H1 (cell line): ENCODE measurements around the gene ATAD3A. TPM values are rescaled to one million over a fixed set of nuclear protein-coding genes. Genes with fewer than 3 reads are reported as not detected.
"Not testable (repeated sequence)": the region's sequence is repeated elsewhere in the genome, so short reads cannot be mapped to it uniquely, and the experiment has no call there.

Source experiments
- CTCF ChIA-PET: fragments of 300-600 bp; sonication (Branson Sonifier 250); formaldehyde crosslinking; loops from one replicate; lab custom pipeline; 2021; ENCODE audit not compliant: partially characterized antibody; lab: Charles Lee
- POLR2A ChIA-PET: fragments of 300-600 bp; sonication (Branson Sonifier 250); formaldehyde crosslinking; loops from one replicate; lab custom pipeline; 2021; ENCODE audit warnings: inconsistent platforms; ENCODE audit not compliant: partially characterized antibody; lab: Charles Lee
- DNase-seq, 2 experiments: peaks; one replicate each; pipeline versions ENCODE4 v3.0.0 to v3.0.0-alpha.2; 2010 to 2022; ENCODE audit warnings: low spot score in 2 of 2, low read depth in 1 of 2, mixed read lengths in 1 of 2
- FAIRE-seq: peaks from 2 replicates; lab custom pipeline; 2011; peaks lifted over from hg19 to GRCh38; lab: Jason Lieb, UNC
- H2AFZ ChIP-seq: 2 replicates; pipeline ENCODE4 v1.8.1; 2012; ENCODE audit warnings: low read length, inconsistent platforms
- H2AK5ac ChIP-seq: 2 replicates; pipeline ENCODE4 v1.6.1; 2013; ENCODE audit warnings: low read depth, low read length
- H2BK120ac ChIP-seq: replicated peaks from 2 replicates; pipeline ENCODE3; 2013; ENCODE audit warnings: low read depth, low read length, inconsistent platforms
- H2BK12ac ChIP-seq: 2 replicates; pipeline ENCODE4 v1.6.1; 2013; ENCODE audit warnings: low read depth, low read length
- H2BK15ac ChIP-seq: 2 replicates; pipeline ENCODE4 v1.6.1; 2013; ENCODE audit warnings: low read length
- H2BK20ac ChIP-seq: 2 replicates; pipeline ENCODE4 v1.6.1; 2013; ENCODE audit warnings: low read length
- H2BK5ac ChIP-seq: 2 replicates; pipeline ENCODE4 v1.6.1; 2013; ENCODE audit warnings: low read depth, low read length
- H3K14ac ChIP-seq: 2 replicates; pipeline ENCODE4 v1.6.1; 2013; ENCODE audit warnings: inconsistent platforms; ENCODE audit not compliant: insufficient read length
- H3K18ac ChIP-seq: 2 replicates; pipeline ENCODE4 v1.6.1; 2013; ENCODE audit warnings: low read length; ENCODE audit errors: extremely low read depth
- H3K23ac ChIP-seq: 2 replicates; pipeline ENCODE4 v1.6.1; 2013; ENCODE audit warnings: inconsistent platforms; ENCODE audit not compliant: insufficient read length
- H3K23me2 ChIP-seq: 2 replicates; pipeline ENCODE4 v1.6.1; 2013; ENCODE audit warnings: low read depth, low read length
- H3K27ac ChIP-seq: 2 replicates; pipeline ENCODE4 v1.6.1; 2011; ENCODE audit warnings: low read depth, low read length, inconsistent platforms
- H3K27me3 ChIP-seq, 4 experiments: replicated peaks in 1 of 4; 1 replicate in 1 of 4; 2 replicates in 3 of 4; pipeline versions ENCODE4 v1.6.1 to v1.8.1; 2011 to 2013; ENCODE audit warnings: low read length in 3 of 4, mild to moderate bottlenecking in 3 of 4, inconsistent platforms in 2 of 4, mixed read lengths in 2 of 4, moderate library complexity in 1 of 4; ENCODE audit not compliant: control insufficient read depth in 3 of 4, insufficient read depth in 3 of 4; ENCODE audit errors: extremely low read depth in 1 of 4
- H3K36me3 ChIP-seq, 4 experiments: 2 replicates each; pipeline versions ENCODE4 v1.6.1 to v1.8.1; 2011 to 2013; ENCODE audit warnings: mild to moderate bottlenecking in 4 of 4, low read length in 3 of 4, moderate library complexity in 2 of 4, control low read depth in 1 of 4, inconsistent platforms in 1 of 4; ENCODE audit not compliant: insufficient read depth in 4 of 4, control insufficient read depth in 2 of 4
- H3K4ac ChIP-seq: replicated peaks from 2 replicates; pipeline ENCODE3; 2013; ENCODE audit warnings: low read length, low read depth, mixed read lengths, inconsistent platforms; ENCODE audit not compliant: insufficient read length
- H3K4me1 ChIP-seq, 4 experiments: replicated peaks in 1 of 4; 1 replicate in 1 of 4; 2 replicates in 3 of 4; pipeline versions ENCODE4 v1.6.1 to v1.8.1; 2011 to 2013; ENCODE audit warnings: low read length in 3 of 4, inconsistent platforms in 2 of 4, mixed read lengths in 1 of 4; ENCODE audit not compliant: insufficient read depth in 4 of 4, control insufficient read depth in 3 of 4
- H3K4me2 ChIP-seq, 2 experiments: 2 replicates each; pipeline versions ENCODE4 v1.6.1 to v1.8.1; 2011 to 2013; ENCODE audit warnings: low read depth in 2 of 2, low read length in 2 of 2, control low read depth in 1 of 2, inconsistent platforms in 1 of 2, mild to moderate bottlenecking in 1 of 2; ENCODE audit not compliant: insufficient read depth in 1 of 2
- H3K4me3 ChIP-seq, 4 experiments: fragments of 200-600, 300-600 bp in 1 of 4; sonication (generic), shearing (Covaris generic), sonication (Bioruptor Twin) in 1 of 4; 2 replicates each; pipeline versions ENCODE4 v1.5.1 to v1.8.1; 2011 to 2016; ENCODE audit warnings: low read length in 4 of 4, low read depth in 3 of 4, control low read depth in 2 of 4, inconsistent platforms in 2 of 4, mild to moderate bottlenecking in 2 of 4, mixed read lengths in 1 of 4, moderate library complexity in 1 of 4; ENCODE audit not compliant: insufficient read depth in 2 of 4; ENCODE audit errors: extremely low read depth in 1 of 4
- H3K56ac ChIP-seq: replicated peaks from 2 replicates; pipeline ENCODE3; 2013; ENCODE audit warnings: low read depth, mild to moderate bottlenecking, mixed read lengths, low read length, inconsistent platforms; ENCODE audit not compliant: insufficient read length
- H3K79me1 ChIP-seq: 2 replicates; pipeline ENCODE4 v1.6.1; 2013; ENCODE audit warnings: low read depth, low read length, control low read depth
- H3K79me2 ChIP-seq, 2 experiments: 2 replicates each; pipeline versions ENCODE4 v1.6.1 to v1.8.1; 2012 to 2013; ENCODE audit warnings: low read length in 2 of 2, mild to moderate bottlenecking in 2 of 2, inconsistent platforms in 1 of 2; ENCODE audit not compliant: insufficient read depth in 2 of 2, control insufficient read depth in 1 of 2
- H3K9ac ChIP-seq, 4 experiments: replicated peaks in 1 of 4; 1 replicate in 1 of 4; 2 replicates in 3 of 4; pipeline versions ENCODE4 v1.6.1 to v1.8.1; 2011 to 2013; ENCODE audit warnings: low read depth in 3 of 4, low read length in 3 of 4, control low read depth in 2 of 4, mild to moderate bottlenecking in 2 of 4, moderate library complexity in 2 of 4, inconsistent platforms in 1 of 4; ENCODE audit errors: extremely low read depth in 1 of 4
- H3K9me3 ChIP-seq, 2 experiments: 2 replicates each; pipeline versions ENCODE4 v1.6.1 to v1.8.1; 2012 to 2013; ENCODE audit warnings: mild to moderate bottlenecking in 2 of 2, moderate library complexity in 2 of 2, control low read depth in 1 of 2, inconsistent platforms in 1 of 2, low read depth in 1 of 2, low read length in 1 of 2, mixed read lengths in 1 of 2; ENCODE audit not compliant: insufficient read depth in 2 of 2
- H4K20me1 ChIP-seq, 2 experiments: replicated peaks in 1 of 2; 2 replicates each; pipeline versions ENCODE3 to v1.8.1; 2011 to 2013; ENCODE audit warnings: inconsistent platforms in 2 of 2, low read length in 2 of 2, mild to moderate bottlenecking in 1 of 2; ENCODE audit not compliant: insufficient read depth in 2 of 2, control insufficient read depth in 1 of 2
- H4K5ac ChIP-seq: 2 replicates; pipeline ENCODE4 v1.6.1; 2013; ENCODE audit warnings: low read length, low read depth, mixed read lengths, inconsistent platforms; ENCODE audit not compliant: insufficient read length
- H4K8ac ChIP-seq: 2 replicates; pipeline ENCODE4 v1.8.0; 2013; ENCODE audit warnings: mild to moderate bottlenecking, moderate library complexity, low read length, inconsistent platforms; ENCODE audit not compliant: insufficient read depth; ENCODE audit errors: extremely low read depth
- H4K91ac ChIP-seq: replicated peaks from 2 replicates; pipeline ENCODE3; 2013; ENCODE audit warnings: low read length, mixed read lengths, inconsistent platforms; ENCODE audit not compliant: insufficient read length
- RAD21 ChIP-seq, 2 experiments: IDR thresholded peaks in 1 of 2; conservative IDR thresholded peaks in 1 of 2; 2 replicates each; pipeline ENCODE4 v1.6.1; 2011; ENCODE audit warnings: low read depth in 2 of 2, low read length in 2 of 2, improper control_type of control experiment in 1 of 2, inconsistent platforms in 1 of 2, mild to moderate bottlenecking in 1 of 2, moderate library complexity in 1 of 2
- WGBS, 2 experiments: shearing (Covaris generic) in 1 of 2; methylation state at CpG; one replicate each; pipeline versions ENCODE4 v1.1.6 to v1.1.7; 2013 to 2015; ENCODE audit warnings: low lambda C conversion rate in 2 of 2, mixed read lengths in 2 of 2, inconsistent platforms in 1 of 2, low coverage in 1 of 2, missing lambda C conversion rate in 1 of 2; ENCODE audit not compliant: insufficient replicate concordance in 2 of 2, insufficient coverage in 1 of 2, insufficient read length in 1 of 2; ENCODE audit errors: extremely low coverage in 1 of 2, missing lambda C conversion rate in 1 of 2; 5-methylcytosine and 5-hydroxymethylcytosine counted together
- polyA plus RNA-seq, 7 experiments: library from polyadenylated mRNA; depleted of rRNA in 3 of 7; stranded (reverse) in 5 of 7; unstranded in 2 of 7; fragments of >200 nt in 5 of 7; fragments of 200-250 nt in 2 of 7; gene quantifications; 1 replicate in 5 of 7; 2 replicates in 1 of 7; 4 replicates in 1 of 7; pipeline versions ENCODE4 v1.2.1 to v1.2.3, GENCODE V29; 2011 to 2013; ENCODE audit warnings: missing spikeins in 2 of 7, mixed read lengths in 2 of 7
- total RNA-seq: library from RNA; stranded (reverse); fragmentation: NEBNext Ultra II Directional; extraction: Animal tissue kit (Norgen Biotek cat#: 25700); gene quantifications from 2 replicates; pipeline ENCODE4 v1.2.1, GENCODE V29; 2021
- TF ChIP-seq, protein P1 (sequence below), 3 experiments: IDR thresholded peaks; 1 replicate in 2 of 3; 2 replicates in 1 of 3; pipeline versions ENCODE4 v1.5.1 to v1.6.1; 2011; ENCODE audit warnings: low read length in 3 of 3, mild to moderate bottlenecking in 3 of 3, inconsistent platforms in 2 of 3, low read depth in 1 of 3, moderate library complexity in 1 of 3; ENCODE audit not compliant: insufficient read depth in 1 of 3; ENCODE audit errors: control extremely low read depth in 1 of 3

The ATAD3A gene
- total and polyA plus RNA-seq, 2 of the 8 experiments (the other 6 are each of a cell fraction or from before 2014, with no cell fraction given): 28.3 to 64.7 TPM

DNA sequence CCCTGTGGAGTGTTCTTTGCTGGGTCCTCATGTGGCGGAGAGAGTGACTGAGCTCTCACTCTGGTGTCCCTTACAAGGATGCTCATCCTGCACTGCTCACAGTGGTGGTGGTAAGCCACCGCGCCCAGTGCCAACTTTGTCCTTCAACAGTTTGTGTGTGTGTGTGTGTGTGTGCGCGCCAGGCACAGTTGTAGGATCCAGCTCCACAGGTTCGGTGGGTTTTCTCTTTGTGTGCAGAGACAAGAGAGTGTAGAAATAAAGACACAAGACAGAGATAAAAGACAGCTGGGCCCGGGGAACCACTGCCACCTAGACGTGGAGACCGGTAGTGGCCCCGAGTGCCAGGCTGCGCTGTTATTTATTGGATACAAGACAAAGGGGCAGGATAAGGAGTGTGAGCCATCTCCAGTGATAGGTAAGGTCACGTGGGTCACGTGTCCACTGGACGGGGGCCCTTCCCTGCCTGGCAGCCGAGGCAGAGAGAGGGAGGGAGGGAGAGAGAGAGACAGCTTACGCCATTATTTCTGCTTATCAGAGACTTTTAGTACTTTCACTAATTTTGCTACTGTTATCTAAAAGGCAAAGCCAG, 7.1 kb upstream of the ATAD3A start:
- Histone ChIP-seq H4K5ac (peak overlapping the region; percentile 72), H2BK15ac (peak overlapping the region; percentile 55; the same call in 1 of the 2 replicates), H4K91ac (peak overlapping the region; percentile 94)
- not testable (repeated sequence) for H3K4me1 ChIP-seq, H3K79me2 ChIP-seq, H3K14ac ChIP-seq, H3K23ac ChIP-seq, H3K4ac ChIP-seq, H3K56ac ChIP-seq, H3K27me3 ChIP-seq, H3K27ac ChIP-seq, H3K9me3 ChIP-seq, H2BK20ac ChIP-seq, H3K36me3 ChIP-seq, H4K20me1 ChIP-seq, H2BK12ac ChIP-seq, H3K18ac ChIP-seq, H3K9ac ChIP-seq, H3K4me3 ChIP-seq, H2AFZ ChIP-seq, H2BK5ac ChIP-seq, H3K79me1 ChIP-seq, H4K8ac ChIP-seq, H2AK5ac ChIP-seq, H3K23me2 ChIP-seq, H2BK120ac ChIP-seq, FAIRE-seq, H3K4me2 ChIP-seq
- DNase-seq: peak; percentile 65 to 83
- WGBS, 2 experiments: 83% methylated on average over 15 of the region's 16 CpGs; no CpG with 5 or more reads in 1 of the 2 experiments
- peak in 1 of 2 experiments; percentile 26; a peak in 1 of 4 replicates for TF ChIP-seq RAD21 (IDR thresholded peaks at IDR 0.05 in 1 of 2, conservative IDR thresholded peaks at IDR 0.05 in 1 of 2; ENCODE audit: low read depth in 2 of 2, low read length in 2 of 2)
- TF ChIP-seq, protein P1, sequence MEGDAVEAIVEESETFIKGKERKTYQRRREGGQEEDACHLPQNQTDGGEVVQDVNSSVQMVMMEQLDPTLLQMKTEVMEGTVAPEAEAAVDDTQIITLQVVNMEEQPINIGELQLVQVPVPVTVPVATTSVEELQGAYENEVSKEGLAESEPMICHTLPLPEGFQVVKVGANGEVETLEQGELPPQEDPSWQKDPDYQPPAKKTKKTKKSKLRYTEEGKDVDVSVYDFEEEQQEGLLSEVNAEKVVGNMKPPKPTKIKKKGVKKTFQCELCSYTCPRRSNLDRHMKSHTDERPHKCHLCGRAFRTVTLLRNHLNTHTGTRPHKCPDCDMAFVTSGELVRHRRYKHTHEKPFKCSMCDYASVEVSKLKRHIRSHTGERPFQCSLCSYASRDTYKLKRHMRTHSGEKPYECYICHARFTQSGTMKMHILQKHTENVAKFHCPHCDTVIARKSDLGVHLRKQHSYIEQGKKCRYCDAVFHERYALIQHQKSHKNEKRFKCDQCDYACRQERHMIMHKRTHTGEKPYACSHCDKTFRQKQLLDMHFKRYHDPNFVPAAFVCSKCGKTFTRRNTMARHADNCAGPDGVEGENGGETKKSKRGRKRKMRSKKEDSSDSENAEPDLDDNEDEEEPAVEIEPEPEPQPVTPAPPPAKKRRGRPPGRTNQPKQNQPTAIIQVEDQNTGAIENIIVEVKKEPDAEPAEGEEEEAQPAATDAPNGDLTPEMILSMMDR (IDR thresholded peaks at IDR 0.05; ENCODE audit: control extremely low read depth in 1 of 3, insufficient read depth in 1 of 3, low read depth in 1 of 3, low read length in 3 of 3): peak; percentile 33 to 46 (median 36)
- ChIA-PET POLR2A (interaction anchor here (0.6 to 1.9 kb wide), 11 partner anchors 13 to 620 kb away, joined by 3 to 7 read pairs (median 3); partner anchors contain the start of gene CCNL2), CTCF (interaction anchor here (0.6 to 2.4 kb wide), 47 partner anchors 9 to 440 kb away, joined by 3 to 10 read pairs (median 4); no protein-coding TSS in a partner anchor)
